GM12864 (cell line): ENCODE data around the gene DDIT4.
"Not testable (repeated sequence)": the region's sequence is repeated elsewhere in the genome, so short reads cannot be mapped to it uniquely, and the experiment has no call there.

ENCODE experiments used
- DNase-seq: peaks from one replicate; pipeline ENCODE4 v3.0.0-alpha.2; 2011; ENCODE audit warnings: low read depth
- H3K4me3 ChIP-seq: 2 replicates; pipeline ENCODE4 v1.5.1; 2011; ENCODE audit warnings: mild to moderate bottlenecking, low read depth, low read length, control low read depth
- TF ChIP-seq, protein P1 (sequence below): IDR thresholded peaks from 2 replicates; pipeline ENCODE4 v1.5.1; 2011; ENCODE audit warnings: low read depth, mild to moderate bottlenecking, moderate library complexity, low read length, control low read depth, inconsistent platforms; ENCODE audit errors: missing control alignments

The DDIT4 gene

DNA sequence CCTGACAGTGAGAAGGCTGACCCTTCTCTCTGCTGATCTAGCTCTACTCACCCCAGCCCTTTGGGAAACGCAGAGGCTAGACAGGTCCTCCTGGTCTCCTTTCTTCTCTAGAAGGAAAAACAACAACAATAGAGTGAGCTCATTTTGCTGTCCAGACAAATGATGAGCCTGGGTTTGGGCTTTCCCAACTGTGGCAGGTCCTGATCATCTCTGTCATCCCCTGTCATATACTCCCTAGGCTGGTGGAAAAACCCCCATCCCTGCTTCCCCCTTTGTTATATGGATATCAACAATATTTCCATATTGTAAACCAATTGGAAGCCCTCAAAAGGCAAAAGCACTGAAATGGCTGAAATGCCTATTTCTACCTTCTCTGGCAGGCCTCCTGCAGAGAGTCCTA is 9.2 kb upstream of the DDIT4 start:
- DNase-seq: no peak
- TF ChIP-seq, protein P1, sequence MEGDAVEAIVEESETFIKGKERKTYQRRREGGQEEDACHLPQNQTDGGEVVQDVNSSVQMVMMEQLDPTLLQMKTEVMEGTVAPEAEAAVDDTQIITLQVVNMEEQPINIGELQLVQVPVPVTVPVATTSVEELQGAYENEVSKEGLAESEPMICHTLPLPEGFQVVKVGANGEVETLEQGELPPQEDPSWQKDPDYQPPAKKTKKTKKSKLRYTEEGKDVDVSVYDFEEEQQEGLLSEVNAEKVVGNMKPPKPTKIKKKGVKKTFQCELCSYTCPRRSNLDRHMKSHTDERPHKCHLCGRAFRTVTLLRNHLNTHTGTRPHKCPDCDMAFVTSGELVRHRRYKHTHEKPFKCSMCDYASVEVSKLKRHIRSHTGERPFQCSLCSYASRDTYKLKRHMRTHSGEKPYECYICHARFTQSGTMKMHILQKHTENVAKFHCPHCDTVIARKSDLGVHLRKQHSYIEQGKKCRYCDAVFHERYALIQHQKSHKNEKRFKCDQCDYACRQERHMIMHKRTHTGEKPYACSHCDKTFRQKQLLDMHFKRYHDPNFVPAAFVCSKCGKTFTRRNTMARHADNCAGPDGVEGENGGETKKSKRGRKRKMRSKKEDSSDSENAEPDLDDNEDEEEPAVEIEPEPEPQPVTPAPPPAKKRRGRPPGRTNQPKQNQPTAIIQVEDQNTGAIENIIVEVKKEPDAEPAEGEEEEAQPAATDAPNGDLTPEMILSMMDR: no peak
- no peak overlapping the region for H3K4me3 ChIP-seq

DNA sequence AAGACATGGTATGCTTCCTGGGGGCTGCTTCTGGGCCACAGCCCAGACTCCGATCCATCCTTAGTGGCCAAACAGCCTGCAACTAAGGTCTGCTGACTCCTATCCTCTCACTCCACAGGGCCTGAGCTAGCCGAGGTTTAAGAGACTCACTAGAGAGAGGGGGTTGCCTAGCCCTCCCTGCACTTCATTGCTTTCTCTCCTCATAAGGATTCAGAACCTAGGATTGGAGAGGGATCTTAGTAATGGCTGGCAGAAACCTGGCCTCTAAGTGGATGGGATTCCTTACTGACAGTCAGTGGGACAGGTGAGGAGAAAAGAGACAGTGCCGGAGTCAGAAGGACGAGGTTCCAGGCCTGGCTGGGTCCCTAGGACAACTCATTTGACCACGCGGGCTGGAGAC is 8.2 kb upstream of the DDIT4 start:
- no peak for DNase-seq
- TF ChIP-seq, protein P1: no peak
- no peak overlapping the region for H3K4me3 ChIP-seq

DNA sequence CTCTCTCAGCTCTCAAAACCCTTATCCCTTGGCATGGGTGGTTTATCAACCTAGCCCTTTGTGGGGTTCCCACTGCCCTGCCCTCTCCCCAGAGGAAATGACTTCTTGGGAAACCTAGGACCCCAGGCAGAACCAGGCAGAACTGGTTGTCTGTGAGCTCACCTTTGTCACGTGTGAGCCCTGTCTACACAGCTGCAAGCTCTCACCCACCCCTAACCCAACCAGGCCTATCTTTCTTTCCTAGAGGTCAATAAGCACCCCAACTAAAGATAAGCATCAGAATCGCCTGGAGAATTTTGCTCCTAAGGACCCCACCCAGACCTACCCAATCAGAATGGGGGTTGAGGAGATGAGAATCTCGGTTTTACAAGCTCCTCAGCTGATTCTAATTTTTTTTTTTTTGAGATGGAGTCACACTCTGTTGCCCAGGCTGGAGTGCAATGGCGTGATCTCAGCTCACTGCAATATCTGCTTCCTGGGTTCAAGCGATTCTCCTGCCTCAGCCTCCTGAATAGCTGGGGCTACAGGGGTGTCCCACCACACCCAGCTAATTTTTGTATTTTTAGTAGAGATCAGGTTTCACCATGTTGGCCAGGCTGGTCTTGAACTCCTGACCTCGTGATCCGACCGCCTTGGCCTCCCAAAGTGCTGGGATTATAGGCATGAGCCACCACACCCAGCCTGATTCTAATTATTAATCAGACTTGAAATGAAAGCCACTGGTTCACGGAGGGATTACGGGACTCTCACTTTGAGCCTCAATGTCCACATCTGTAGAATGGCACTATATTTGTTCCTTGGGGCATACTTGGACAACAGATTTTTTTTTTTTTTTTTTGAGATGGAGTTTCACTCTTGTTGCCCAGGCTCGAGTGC is 7.5 kb upstream of the DDIT4 start:
- no peak for DNase-seq
- TF ChIP-seq, protein P1: no peak
- no peak overlapping the region for H3K4me3 ChIP-seq

DNA sequence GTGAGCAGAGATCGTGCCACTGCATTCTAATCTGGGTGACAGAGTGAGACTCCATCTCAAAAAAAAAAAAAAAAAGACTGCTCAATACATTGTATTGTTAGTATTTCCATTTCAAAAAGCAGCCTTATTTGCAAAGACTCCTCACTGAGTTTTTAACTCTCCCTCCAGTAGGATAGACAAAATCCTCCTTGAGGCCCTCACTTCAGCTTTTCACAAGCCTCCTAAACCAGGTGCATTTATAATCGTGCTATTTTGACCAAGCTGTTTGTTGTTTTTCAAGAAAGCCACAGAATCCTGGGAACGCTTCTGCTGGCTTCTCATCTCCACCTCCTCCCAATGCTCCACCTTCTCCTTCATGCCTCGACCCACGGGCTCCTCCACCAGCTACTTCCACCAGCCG is 6.3 kb upstream of the DDIT4 start:
- no peak overlapping the region for H3K4me3 ChIP-seq
- TF ChIP-seq, protein P1: no peak
- DNase-seq: no peak

DNA sequence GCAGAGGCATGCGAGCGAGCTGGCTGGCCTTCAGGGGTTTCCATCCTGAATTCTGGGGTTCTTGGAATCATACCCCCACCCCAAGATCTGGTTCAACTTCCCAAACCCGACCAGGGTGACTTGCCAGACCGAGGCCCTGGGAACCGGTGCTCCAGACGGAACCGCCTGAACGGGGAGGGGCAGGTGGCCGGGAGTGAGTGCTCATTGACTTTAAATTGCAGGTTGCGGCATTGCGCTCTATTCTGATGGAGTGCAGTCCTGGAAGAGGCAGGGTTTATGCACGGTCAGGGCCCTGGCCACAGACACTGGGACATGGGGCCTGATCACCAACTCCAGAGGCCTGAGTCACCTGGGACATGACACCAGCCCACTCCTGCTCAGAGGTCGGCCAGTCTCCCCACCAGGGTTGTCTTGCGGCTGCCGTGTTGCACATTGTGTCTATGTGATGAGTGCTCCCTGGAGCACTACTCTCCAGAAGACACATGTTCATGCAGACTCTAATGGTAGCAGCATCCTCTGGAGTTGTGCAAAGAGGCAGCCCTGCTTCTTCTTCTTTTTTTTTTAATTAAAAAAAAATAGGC is 5.8 kb upstream of the DDIT4 start:
- TF ChIP-seq, protein P1: no peak
- DNase-seq: no peak
- H3K4me3 ChIP-seq: no peak overlapping the region

DNA sequence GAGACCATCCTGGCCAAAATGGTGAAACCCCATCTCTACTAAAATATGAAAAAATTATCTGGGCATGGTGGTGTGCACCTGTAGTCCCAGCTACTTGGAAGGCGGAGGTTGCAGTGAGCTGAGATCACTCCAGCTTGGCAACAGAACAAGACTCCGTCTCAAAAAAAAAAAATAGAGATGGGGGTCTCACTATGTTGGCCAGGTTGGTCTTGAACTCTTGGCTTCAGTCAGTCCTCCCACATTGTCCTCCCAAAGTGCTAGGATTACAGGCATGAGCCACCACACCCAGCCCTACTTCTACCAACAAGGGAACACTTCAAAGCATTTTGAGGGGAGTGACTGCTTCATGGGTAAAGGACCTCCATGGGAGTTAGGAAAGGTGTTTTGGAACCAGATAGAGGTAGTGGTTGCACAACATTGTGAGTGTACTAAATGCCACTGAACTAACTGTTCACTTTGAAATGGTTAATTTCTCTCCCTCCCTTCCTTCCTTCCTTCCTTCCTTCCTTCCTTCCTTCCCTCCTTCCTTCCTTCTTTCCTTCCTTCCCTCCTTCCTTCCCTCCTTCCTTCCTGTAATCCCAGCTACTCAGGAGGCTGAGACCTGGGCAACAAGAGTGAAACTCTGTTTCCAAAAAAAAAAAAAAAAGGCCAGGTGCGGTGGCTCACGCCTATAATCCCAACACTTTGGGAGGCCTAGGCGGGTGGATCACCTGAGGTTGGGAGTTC is 5.1 kb upstream of the DDIT4 start:
- DNase-seq, H3K4me3 ChIP-seq: not testable (repeated sequence)

DNA sequence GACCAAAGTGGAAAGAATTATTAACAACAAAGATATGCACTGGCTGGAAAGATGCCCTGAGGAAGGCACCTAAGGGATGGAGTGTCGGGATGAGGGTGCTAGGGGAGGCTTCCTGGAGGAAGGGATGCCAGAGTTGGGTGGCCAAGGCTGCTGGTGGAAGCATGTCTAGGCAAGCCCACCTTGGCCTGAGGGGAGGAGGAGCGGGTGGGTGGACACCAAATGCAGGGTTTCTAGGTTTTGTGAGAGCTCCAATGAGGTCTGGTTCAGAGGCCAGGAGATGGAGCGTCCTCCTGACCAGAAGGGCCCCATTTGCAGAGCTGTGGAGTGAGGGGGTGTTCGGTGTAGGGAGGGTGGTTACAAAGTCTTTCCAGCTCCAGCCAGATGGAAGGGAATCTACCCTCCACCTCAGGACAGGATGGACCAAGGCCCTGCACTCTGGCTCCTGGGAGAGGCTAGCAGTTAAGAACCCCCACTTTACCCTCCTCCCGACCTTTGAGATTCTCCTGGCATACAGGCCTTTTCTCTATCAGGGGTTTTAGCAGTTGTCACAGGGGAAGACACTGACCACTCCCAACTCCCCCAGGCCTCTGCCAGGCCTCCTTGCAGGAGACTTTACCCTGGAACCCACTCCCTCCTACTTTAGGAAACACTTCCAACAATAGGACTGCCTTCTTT is 3.0 kb upstream of the DDIT4 start:
- no peak for DNase-seq
- no peak overlapping the region for H3K4me3 ChIP-seq
- TF ChIP-seq, protein P1: no peak
